ENCODE data around the gene SP140L.
"Not testable (repeated sequence)": the region's sequence is repeated elsewhere in the genome, so short reads cannot be mapped to it uniquely, and the experiment has no call there.

Gene SP140L

GRCh38 chr2:230324503-230324902 lies 2.5 kb upstream of the SP140L start:
- no peak for DNase-seq

DNA sequence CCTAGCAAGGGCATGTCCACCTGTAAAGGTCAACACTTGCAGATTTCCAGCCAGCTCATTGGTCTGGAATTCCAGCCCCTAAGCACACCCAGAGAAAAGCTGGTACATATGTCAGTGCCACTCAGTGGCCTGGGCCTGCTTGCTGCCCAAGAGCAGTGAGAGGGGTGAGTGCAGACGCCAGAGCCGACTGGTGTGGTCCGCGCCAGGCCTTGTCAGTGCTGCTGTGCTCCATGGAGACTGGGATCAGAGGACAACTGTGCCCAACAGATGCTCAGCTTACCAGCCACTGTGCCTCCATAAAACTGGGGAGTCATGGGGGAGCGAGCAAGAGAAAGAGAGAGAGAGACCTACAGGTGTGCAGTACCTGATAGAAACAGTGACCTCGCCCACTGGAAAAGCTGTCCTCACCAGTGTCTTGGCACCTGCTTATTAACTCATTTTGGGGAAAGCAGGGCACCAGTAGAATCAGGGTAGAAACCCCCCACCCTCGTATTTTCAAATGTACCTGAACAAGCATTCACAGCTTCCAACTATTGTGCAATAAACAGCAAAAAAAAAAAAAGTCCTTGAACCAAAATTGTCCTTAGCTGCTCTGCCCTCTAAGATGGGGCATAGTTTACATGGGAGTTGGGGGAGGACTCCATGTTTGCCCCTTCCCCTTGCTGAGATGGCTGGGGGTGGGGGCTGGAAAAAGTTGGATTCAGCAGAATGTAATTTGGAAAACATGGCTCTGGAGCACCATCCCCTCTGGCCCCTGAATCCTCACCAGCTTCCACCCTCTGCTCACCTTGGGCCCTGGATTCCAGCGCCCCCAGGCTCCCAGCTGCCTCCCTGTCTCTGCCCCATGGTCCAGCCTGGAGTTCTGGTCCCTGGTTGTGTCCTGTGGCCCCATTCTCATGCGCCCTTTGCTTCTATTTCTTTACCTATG lies 1.4 kb upstream of the SP140L start:
- no peak for DNase-seq

DNA sequence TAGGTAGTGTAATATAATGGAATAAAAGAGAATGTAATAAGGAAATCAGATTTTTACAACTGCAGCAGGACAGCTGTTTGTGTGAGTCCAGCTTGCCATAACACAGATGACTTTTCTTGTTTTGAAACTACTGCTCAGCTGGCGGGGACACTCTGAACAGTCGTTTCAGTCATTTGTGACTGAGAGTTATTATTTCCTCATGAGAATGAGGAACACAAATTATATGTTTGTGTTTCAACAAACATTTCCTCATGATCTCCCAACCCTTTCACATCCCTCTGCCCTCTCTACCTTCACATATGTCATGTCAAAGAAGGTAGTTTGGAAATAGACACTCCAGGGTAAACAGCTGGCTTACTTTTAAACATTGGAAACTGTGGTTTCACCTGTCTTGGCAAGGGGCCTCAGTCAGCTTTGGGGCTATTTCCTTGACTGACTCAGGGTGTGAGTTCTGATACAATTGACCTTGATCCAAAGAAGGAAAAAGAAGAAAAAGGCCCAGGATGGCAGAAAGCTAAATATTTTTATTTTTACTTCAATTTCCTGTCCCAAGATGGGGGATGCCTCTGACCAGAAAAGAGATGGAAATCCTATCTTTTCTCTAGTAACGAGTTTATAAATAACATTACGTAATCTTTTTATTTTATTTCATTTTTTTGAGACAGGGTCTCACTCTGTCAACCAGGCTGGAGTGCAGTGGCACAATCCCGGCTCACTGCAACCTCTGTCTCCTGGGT lies 593 bp downstream of the SP140L start:
- DNase-seq: no peak

GRCh38 chr2:230328155-230328458 lies 1.1 kb downstream of the SP140L start:
- no peak for DNase-seq

- DNase-seq: no peak
Observed at GRCh38 chr2:230329946-230330605, 3.1 kb downstream of the SP140L start.

DNA sequence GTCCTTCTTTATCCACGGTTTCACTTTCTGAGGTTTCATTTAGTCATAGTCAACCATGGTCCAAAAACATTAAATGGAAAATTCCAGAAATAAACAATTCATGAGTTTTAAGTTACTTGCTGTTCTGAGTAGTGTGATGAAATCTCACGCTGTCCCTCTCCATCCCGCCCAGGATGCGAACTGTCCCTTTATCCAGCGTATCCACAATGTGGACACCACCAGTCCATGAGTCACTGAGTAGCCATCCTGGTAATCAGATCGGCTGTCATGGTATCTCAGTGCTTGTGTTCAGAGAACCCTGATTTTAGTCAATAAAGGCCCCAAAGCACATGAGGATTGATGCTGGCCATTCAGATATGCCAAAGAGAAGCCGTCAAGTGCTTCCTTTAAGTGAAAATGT lies 3.7 kb downstream of the SP140L start:
- DNase-seq: no peak

DNA sequence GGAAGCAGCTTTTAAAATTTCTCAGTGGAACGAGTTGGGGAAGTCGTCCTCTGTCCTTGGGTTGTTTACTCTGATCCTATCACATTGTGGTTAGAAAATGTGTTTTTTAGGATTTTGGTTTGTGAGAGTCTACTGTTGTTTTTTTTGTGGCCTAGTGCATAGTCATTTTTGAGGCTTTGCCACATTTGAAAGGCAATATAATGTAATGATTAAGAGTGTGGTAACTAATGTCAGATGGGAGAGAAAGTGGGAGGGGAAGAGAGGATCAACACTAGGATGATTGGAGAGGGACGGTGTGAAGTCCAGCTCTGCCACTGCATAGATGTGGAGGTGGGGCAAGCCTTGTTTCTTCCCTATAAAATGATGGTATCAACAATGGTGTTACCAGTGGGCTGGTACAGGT lies 8.5 kb downstream of the SP140L start:
- no peak for DNase-seq

DNA sequence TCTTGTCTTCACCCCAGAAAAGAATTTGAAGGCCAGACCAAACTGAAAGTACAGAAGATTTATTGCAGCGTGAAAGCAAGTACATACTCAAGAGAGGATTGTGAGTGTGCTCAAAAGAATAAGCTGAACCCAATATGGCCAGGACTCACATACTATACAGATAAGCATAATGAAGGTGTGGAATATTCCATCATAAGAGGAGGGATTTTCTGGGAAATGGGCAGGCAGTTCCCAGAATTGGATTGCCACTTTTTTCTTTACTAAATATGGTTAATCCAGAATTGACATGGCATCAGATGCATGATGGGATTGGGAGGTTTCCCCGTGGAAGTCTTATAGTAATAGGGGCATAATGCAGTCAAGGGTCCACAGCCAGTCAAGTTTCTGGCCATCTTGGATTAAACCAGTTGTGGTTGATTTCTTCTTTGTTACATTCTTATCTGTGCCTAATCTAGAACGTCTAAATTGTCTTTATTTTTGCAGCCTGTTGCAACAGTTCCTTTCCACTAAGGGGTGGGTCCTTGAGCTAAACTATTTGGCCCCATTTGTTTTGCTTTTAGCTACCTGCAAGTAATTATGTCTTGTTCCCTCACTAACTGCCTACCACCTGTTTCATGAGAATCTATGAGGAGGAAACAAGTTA lies 9.0 kb downstream of the SP140L start:
- DNase-seq: no peak

DNA sequence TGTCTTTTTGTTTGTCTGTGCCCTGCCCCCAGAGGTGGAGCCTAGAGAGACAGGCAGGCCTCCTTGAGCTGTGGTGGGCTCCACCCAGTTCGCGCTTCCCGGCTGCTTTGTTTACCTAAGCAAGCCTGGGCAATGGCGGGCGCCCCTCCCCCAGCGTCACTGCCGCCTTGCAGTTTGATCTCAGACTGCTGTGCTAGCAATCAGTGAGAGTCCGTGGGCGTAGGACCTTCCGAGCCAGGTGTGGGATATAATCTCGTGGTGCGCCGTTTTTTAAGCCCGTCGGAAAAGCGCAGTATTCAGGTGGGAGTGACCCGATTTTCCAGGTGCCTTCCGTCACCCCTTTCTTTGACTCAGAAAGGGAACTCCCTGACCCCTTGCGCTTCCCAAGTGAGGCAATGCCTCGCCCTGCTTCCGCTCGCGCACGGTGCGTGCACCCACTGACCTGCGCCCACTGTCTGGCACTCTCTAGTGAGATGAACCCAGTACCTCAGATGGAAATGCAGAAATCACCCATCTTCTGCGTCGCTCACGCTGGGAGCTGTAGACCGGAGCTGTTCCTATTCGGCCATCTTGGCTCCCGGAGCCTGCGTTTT lies 15.0 kb downstream of the SP140L start:
- not testable (repeated sequence) for DNase-seq

GRCh38 chr2:230343041-230343624 lies 16.1 kb downstream of the SP140L start:
- not testable (repeated sequence) for DNase-seq

DNA sequence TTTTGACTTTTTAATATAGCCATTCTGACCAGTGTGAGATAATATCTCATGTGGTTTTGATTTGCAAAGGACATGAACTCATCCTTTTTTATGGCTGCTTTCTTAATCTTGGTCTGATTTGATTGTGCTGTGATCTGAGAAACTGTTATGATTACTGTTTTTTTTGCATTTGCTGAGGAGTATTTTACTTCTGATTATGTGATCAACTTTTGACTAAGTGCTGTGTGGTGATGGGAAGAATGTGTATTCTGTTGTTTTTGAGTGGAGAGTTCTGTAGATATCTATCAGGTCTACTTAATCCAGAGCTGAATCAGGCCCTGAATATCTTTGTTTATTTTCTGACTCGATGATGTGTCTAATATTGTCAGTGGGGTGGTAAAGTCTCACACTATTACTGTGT lies 16.8 kb downstream of the SP140L start:
- no peak for DNase-seq

DNA sequence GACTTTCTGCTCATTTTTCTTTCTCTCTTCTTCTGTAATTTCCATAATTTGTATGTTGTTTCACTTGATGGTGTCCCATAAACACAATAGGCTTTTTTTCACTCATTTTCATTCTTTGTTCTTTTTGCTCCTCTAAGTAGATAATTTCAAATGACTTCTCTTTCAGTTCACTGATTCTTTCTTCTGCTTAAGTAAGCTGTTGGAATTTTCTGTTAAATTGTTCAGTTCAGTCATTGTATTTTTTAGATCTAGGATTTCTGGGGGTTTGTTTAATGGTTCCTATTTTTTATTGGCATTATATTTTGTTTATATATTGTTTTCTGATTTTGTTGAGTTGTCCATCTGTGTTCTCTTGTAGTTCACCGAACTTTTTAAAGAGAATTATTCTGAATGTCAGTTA lies 19.5 kb downstream of the SP140L start:
- DNase-seq: no peak

GRCh38 chr2:230346921-230347533 lies 20.0 kb downstream of the SP140L start:
- peak in 1 of 2 experiments; percentile 37 for DNase-seq

GRCh38 chr2:230347659-230348305 lies 20.8 kb downstream of the SP140L start:
- peak; percentile 68 to 71 for DNase-seq

- no peak for DNase-seq
Observed at GRCh38 chr2:230348787-230349186, 21.8 kb downstream of the SP140L start.

DNA sequence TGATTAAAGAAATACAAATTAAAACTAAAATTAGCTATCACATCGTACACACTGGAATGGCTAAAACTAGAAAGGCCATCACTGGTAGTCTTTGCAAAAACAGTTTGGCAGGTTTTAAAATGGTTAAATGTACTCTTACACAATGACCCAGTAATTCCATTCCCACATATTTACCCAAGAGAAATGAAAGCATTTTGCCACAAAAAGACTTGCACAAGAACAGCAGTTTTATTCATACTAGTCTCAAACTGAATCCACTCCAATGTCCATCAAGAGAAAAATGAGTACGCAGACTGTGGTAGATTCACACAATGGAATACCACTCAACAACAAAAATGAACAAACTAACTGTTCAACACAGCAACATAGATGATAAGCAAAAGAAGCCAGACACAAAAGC lies 29.1 kb downstream of the SP140L start:
- DNase-seq: no peak

DNA sequence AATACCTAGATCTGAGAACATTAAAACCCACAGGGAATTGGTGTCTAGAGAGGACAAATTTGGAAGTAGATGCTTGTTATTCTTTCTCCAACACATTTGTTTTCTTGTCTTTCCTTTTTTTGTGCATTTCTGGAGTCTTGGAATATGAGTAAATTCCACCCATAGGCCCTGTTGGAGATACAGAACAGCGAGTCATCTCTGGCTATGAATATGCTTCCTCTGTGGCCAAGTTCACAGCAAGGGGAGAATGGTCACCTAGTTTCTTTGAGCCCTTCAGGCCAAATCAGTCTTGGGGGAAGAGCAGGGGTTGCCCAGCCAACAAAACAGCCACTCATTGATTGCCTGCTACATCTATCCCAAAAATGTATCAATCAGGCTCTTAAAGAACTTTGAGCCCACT lies 31.3 kb downstream of the SP140L start:
- no peak for DNase-seq

- no peak for DNase-seq
Observed at GRCh38 chr2:230360028-230360427, 33.0 kb downstream of the SP140L start.

DNA sequence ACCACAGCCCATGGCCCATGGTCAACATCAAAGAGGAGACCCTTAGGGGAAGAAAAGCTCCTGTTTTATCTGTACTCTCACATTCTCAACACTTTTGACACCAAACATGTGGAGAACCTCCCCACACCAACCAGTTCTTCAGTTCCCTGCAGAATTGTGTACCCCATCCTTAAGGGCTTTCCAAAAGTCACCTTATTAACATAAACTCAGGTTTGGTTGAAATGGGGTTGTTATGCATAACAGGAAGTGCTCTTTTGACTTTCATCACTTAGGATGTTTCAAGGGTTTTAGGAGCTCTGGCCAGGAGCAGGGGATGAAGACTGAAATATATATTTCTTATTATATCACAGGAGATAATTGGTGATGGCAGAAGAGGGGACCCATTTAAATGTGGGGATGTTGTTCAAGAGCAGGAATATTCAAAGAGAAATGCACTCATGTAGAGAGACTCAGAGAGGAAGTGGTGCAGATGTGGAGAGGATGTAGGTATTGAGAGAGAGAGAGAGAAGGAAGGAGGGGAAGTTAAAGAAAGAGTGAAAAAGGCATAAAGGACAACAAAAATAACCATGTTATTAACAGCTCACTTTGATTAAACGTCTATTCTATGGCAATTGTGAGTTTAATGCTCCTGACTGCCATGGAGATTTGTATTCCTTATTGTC lies 35.2 kb downstream of the SP140L start:
- DNase-seq: no peak

GRCh38 chr2:230382108-230382507 lies 55.1 kb downstream of the SP140L start:
- DNase-seq: no peak

DNA sequence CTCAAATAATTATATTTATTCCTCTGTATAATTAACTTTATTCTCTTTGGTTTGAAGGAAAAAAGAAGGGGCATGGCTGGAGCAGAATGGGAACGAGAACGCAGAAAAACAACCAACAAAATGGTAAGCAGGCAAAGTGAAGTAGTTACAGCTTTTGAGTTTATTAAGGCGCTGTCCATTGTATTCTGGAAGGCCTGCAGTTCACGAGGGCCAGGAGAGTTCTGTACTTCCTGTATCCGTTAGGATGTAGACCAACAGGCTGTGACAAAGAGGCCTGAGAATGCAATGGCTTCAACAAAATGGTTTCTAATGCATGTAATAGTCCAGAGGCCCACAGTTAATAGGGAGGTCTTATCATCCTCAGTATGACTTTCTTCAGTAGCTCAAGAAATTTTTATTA lies 56.5 kb downstream of the SP140L start:
- no peak for DNase-seq

Data from activated T-cell treated with anti-CD3 and anti-CD28 coated beads, Interleukin-2, amount 50 U/mL, for 48 hours (primary cell).